ENCODE data around the gene COMMD1. TPM values are rescaled to one million over a fixed set of nuclear protein-coding genes. Genes with fewer than 3 reads are reported as not detected.

Gene COMMD1
- total RNA-seq, 1 experiment from 2014 or later, result 25.3 TPM

DNA sequence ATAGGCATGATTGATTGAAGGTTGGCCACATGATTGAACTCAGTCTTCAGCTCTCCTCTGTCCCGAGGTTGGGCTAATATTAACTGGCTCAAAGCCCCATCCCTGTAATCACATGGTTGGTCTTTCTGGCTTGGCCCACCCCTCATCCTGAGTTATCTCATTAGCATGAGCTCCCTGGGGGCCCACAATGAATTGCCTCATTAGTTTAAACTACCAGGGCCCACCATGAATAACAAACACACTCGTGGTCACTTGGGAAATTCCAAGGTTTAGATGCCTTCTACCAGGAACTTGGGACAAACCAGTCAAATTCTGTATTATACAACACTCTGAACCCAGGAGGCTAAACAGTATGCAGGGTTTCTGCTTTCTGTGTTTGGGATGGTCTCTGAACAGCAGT, 168.8 kb downstream of the COMMD1 start:
- DNase-seq, result peak; percentile 48
- H3K4me3 ChIP-seq (ENCODE audit: insufficient read depth, low read depth, low read length), result no peak overlapping the region
- no peaks in the 10 kb centered on the region for H3K36me3 ChIP-seq (replicated peaks; ENCODE audit: control insufficient read depth, insufficient read depth, low read length)
- no peaks in the 10 kb centered on the region for H3K27me3 ChIP-seq (ENCODE audit: control insufficient read depth, insufficient read depth, low read length)

DNA sequence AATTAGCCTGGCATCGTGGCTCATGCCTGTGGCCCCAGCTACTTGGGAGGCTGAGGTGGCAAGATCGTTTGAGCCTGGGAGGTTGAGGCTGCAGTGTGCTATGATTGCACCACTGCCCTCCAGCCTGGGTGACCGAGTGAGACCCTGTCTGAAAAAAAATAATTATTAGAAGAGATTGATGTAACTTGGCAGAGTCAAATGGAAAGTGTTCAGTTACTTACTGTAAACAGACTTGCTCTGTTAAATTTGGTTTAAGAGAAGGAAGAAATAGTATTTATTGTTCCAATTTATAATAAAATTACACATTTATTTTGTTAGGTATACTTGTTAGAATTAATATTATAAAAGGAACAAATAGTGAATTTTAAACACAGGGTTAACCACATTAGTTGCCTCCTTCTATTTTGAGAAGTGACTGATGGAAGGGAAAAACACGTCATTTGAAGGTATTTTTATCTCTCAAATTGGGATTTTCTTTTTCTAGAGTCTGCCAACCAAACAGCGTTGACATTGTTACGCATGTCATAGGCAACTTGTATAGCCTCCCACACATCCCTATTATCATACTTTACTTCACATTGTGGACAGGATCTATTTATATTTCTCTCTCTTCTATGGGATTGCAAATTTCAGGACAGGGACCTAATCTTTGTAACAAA, 171.6 kb downstream of the COMMD1 start:
- H3K36me3 ChIP-seq (replicated peaks; ENCODE audit: control insufficient read depth, insufficient read depth, low read length), result no peaks in the 10 kb centered on the region
- no peaks in the 10 kb centered on the region for H3K27me3 ChIP-seq (ENCODE audit: control insufficient read depth, insufficient read depth, low read length)
- DNase-seq, result no peak
- H3K4me3 ChIP-seq (ENCODE audit: insufficient read depth, low read depth, low read length), result no peak overlapping the region

DNA sequence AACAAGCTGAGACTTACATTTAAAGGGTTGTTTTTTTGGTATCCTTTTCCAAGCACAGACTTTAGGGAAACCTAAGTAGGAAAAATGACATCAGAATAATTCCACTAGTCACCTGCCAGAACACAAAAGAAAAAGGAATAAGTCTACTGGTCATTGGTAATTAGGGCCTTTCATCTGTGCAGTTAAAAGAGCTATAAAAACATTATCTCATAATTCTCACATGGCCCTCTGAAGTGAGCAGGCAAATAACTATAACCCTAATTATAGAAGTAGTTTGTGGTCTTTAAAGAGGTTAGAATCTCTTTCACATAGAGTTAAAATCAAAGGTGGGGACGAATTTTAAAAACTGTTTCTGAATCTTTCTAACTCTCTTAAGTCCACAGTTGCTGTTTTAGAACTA, 179.3 kb downstream of the COMMD1 start:
- no peak for DNase-seq
- no peak overlapping the region for H3K4me3 ChIP-seq (ENCODE audit: insufficient read depth, low read depth, low read length)
- H3K27me3 ChIP-seq (ENCODE audit: control insufficient read depth, insufficient read depth, low read length), result no peaks in the 10 kb centered on the region
- no peaks in the 10 kb centered on the region for H3K36me3 ChIP-seq (replicated peaks; ENCODE audit: control insufficient read depth, insufficient read depth, low read length)

DNA sequence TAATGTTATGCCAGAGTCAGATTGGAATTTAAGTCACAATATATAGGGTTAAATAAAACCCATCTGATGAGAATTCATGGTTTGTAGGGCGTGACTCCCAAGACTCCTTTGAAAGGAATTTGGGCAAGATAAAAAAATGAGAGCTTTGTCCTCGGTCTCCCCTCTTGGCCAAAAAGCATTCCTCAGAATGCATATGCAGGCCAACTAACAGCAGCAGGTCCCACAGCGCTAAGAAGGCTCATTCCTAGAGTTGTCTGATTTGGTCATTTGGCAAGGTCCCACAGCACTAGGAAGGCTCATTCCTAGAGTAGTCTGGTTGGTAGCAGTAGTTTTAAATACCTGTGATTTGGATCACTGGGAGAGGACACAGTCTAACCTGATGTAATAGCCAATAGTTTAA, 184.2 kb downstream of the COMMD1 start:
- H3K4me3 ChIP-seq (ENCODE audit: insufficient read depth, low read depth, low read length), result no peak overlapping the region
- no peak for DNase-seq
- H3K36me3 ChIP-seq (replicated peaks; ENCODE audit: control insufficient read depth, insufficient read depth, low read length), result no peaks in the 10 kb centered on the region
- H3K27me3 ChIP-seq (ENCODE audit: control insufficient read depth, insufficient read depth, low read length), result no peaks in the 10 kb centered on the region

DNA sequence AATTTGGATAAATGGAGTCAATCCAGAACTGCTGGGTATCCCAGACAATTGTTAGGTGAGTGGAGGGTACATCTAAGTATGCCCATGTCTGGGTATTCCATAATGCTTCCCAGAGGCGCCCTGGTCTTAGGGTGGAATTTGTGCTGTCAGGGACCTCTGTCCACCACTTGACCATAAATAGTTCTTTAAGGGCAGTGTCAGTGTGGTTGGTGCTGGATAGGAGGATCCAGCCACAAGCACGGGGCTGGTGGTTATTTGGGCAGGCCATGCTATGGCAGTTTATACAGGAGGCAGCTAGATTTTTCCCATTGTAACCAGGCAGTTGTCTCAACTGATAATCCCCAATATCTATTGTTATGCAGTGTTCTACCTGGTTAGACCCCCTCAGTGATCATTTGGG, 186.0 kb downstream of the COMMD1 start:
- Histone ChIP-seq H3K4me3 (ENCODE audit: insufficient read depth, low read depth, low read length) (no peak overlapping the region), H3K36me3 (replicated peaks; ENCODE audit: control insufficient read depth, insufficient read depth, low read length) (no peaks in the 10 kb centered on the region), H3K27me3 (ENCODE audit: control insufficient read depth, insufficient read depth, low read length) (no peaks in the 10 kb centered on the region)
- DNase-seq, result no peak

DNA sequence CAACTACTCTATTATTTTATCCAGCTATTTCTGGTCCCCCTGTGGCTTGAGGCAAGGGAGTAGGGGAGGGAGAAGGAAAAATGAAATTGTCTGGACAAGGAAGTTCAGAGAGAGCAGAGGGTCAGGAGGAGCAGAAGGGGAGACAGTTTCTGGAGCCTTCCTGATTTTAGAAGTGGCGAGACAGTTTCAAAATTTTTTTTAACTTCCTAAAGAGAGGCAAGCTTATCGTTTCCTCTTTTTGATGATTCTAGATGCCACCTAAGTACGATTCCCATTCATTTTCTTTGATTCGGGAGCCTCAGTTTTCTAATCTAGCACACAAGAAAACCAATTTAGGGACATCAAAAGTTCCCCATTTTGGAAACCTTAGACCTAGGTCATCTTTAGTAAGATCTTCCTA, 193.6 kb downstream of the COMMD1 start:
- no peak overlapping the region for H3K4me3 ChIP-seq (ENCODE audit: insufficient read depth, low read depth, low read length)

DNA sequence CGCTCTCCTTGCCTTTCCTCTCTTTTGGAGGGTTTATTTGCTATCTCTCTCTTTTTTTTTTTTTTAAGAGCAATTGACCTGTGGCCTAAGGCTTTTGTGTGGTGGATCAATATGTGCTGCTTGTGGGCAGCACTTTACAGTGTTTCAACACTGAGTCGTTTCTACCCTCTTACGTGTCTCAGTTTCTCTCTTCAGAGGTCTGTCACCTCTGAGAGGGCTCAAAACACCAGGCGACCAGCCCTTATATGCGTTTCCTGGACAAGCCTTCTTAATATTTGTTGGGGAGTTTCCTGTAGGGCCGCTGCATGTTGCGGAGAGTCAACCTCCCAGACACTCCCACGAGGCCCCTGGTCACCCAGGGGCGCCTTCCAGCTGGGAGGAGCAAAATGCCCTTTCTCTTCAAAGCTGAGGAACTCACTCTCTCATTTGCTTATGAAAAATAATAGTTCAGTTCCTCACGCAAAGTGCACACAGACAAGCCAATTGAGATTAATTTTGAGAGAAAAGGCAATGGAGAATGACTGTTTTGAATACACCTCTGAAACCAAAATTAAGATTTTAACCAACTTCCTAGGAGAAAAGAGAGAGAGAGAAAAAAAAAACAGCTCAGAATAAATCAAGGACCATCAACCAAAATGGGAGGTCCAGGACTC, 194.2 kb downstream of the COMMD1 start:
- Histone ChIP-seq H3K27me3 (ENCODE audit: control insufficient read depth, insufficient read depth, low read length) (no peaks in the 10 kb centered on the region), H3K36me3 (replicated peaks; ENCODE audit: control insufficient read depth, insufficient read depth, low read length) (no peaks in the 10 kb centered on the region), H3K4me3 (ENCODE audit: insufficient read depth, low read depth, low read length) (no peak overlapping the region)
- DNase-seq, result no peak

More for the DNA sequence above, 193.6 kb downstream of the COMMD1 start:
- no peaks in the 10 kb centered on the region for H3K36me3 ChIP-seq (replicated peaks; ENCODE audit: control insufficient read depth, insufficient read depth, low read length)
- DNase-seq, result no peak
- no peaks in the 10 kb centered on the region for H3K27me3 ChIP-seq (ENCODE audit: control insufficient read depth, insufficient read depth, low read length)

DNA sequence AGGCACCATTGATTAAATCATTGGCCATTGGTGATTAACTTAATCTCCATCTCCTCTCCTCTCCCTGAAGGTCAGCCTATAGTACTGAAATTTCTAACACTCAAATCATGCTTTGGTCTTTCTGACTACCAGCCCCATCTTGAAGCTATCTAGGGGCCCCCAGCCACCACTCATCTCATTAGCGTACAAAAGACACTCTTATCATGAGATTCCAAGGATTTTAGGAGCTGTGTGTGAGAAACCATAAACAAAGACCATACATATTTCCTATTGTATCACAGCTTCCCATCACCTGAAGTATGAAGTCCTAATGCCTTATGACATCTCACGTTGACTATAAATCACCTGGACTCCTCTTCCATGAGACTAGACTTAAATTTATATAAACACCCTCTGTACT, 196.4 kb downstream of the COMMD1 start:
- no peak for DNase-seq
- no peaks in the 10 kb centered on the region for H3K36me3 ChIP-seq (replicated peaks; ENCODE audit: control insufficient read depth, insufficient read depth, low read length)
- no peak overlapping the region for H3K4me3 ChIP-seq (ENCODE audit: insufficient read depth, low read depth, low read length)
- H3K27me3 ChIP-seq (ENCODE audit: control insufficient read depth, insufficient read depth, low read length), result no peaks in the 10 kb centered on the region

DNA sequence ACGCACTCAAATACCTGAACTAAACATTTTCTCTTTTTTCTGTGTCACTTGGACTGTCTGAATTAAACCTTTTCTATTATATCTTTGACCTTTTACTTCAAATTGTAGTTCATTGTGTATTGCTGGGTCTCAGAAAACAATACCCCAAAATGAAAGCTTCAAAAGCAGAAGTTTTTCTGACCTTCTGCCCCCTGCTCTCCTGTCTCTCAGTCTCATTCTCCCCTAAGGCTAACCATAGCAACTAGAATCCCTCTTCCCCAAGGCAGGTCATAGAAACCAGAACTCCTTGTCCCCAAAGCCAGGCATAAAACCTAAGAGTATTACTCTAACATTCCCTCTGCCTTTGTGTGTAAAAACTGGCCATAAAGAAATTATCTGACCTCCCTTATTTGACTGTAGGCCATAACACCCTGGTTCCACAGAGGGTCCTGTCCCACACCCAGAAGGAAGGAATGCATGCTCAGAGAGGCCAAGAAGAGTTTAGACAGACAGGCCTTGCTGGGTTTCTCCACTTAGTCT, 197.0 kb downstream of the COMMD1 start:
- Histone ChIP-seq H3K27me3 (ENCODE audit: control insufficient read depth, insufficient read depth, low read length) (no peaks in the 10 kb centered on the region), H3K4me3 (ENCODE audit: insufficient read depth, low read depth, low read length) (no peak overlapping the region), H3K36me3 (replicated peaks; ENCODE audit: control insufficient read depth, insufficient read depth, low read length) (no peaks in the 10 kb centered on the region)
- DNase-seq, result no peak

DNA sequence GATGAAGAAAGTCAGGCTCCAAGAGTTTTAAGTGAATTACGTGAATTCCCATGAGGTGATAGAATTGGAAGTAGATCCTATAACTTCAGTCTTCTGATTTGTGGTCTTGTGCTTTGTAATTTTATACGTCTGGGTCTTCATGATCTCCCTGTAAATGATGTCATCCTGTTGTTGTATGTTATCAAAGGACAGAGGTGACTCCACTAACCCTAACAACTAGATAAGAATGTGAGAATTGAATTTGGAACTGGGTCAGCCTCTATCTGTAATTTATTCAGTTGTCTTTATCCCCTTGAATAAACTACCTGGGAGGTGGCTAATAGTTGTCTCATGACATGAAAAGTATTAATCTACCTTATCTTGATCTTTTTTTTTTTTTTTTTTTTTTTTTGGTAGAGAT, 204.1 kb downstream of the COMMD1 start:
- Histone ChIP-seq H3K27me3 (ENCODE audit: control insufficient read depth, insufficient read depth, low read length) (no peaks in the 10 kb centered on the region), H3K4me3 (ENCODE audit: insufficient read depth, low read depth, low read length) (no peak overlapping the region), H3K36me3 (replicated peaks; ENCODE audit: control insufficient read depth, insufficient read depth, low read length) (no peaks in the 10 kb centered on the region)
- DNase-seq, result no peak

DNA sequence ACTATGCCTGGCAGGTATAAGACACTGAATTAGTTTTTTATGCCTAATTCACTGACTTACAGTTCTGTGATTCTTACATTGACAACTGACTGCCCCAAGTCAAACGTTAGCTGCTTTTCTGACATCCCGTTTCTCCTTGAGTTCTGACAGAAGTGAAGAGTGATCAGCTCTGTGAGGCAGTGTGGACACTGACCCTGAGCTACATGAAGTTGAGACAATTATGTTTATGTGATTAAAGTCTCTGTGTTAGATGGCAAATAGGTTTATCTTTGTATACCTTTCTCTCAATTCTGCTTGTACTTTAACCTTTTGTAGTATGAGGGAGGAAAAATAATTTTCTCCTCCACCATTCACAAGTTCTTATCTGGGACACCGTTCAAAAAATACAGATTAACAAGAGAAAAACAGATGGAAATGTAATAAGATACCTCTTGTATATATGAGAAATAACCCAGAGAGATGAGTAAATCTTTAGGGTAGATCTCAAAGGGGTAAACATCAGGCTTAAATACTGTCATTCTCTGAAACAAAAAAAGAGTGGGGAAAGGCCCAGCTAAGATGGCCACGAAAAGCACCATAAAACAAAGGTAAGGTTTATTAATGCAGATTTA, 205.0 kb downstream of the COMMD1 start:
- Histone ChIP-seq H3K27me3 (ENCODE audit: control insufficient read depth, insufficient read depth, low read length) (no peaks in the 10 kb centered on the region), H3K36me3 (replicated peaks; ENCODE audit: control insufficient read depth, insufficient read depth, low read length) (no peaks in the 10 kb centered on the region), H3K4me3 (ENCODE audit: insufficient read depth, low read depth, low read length) (no peak overlapping the region)
- DNase-seq, result no peak

DNA sequence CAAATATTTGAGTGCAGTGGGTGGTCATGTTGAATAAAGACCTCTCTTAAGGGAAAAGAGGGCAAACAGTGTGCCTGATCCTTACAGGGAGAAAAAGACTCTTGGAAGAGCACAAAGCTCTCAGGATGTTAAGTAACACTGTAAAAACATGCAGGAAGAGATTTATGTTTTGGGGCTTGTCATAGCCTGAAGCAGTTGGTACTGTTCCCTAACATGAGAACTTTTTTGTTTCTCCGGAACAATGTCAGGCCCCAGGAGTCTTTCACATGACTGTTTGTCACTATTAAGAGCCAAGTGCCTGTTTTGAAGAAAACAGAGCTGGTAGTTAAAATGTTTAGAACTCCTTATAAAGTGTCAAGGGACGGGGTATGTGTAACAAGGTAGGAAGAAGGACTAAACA, 206.7 kb downstream of the COMMD1 start:
- H3K36me3 ChIP-seq (replicated peaks; ENCODE audit: control insufficient read depth, insufficient read depth, low read length), result no peaks in the 10 kb centered on the region
- H3K4me3 ChIP-seq (ENCODE audit: insufficient read depth, low read depth, low read length), result no peak overlapping the region
- H3K27me3 ChIP-seq (ENCODE audit: control insufficient read depth, insufficient read depth, low read length), result no peaks in the 10 kb centered on the region
- no peak for DNase-seq

DNA sequence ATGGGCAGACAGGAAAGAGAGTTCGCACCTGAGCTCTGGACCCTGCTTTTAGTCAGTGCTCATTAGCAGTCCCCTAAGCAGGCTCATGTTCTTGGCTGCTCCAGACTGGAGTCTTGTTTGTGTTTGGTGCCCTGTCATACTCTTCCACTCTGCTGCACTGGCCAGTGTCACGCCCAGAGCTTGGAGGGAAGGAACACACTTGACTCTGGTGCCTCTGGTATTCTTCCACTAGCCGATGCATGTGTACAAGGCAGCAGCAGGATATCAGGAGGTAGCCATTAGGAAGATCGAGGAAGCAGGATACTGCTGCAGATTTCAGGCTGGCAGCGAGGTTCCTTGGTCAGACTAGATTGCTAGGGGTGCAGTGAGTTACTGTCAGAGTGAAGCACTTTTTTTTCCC, 209.1 kb downstream of the COMMD1 start:
- DNase-seq, result no peak
- Histone ChIP-seq H3K36me3 (replicated peaks; ENCODE audit: control insufficient read depth, insufficient read depth, low read length) (no peaks in the 10 kb centered on the region), H3K27me3 (ENCODE audit: control insufficient read depth, insufficient read depth, low read length) (no peaks in the 10 kb centered on the region), H3K4me3 (ENCODE audit: insufficient read depth, low read depth, low read length) (no peak overlapping the region)

DNA sequence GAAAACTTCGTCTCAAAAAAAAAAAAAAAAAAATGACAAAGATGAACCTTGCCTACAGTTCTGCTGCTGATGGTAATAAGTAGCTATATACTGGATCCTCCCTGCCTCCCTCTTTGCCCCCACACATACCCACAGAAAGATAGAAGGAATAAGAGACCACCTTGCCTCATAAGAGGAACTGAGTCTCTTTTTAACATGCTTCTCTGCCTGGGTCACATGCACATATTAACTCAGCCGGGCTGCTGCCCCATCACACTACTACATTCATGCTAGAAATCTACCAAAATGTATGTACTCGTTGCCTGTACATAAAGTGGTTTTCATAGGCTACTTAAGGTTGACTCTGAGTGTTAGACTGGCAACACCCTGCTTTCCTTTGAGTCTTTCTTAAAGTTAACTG, 211.5 kb downstream of the COMMD1 start:
- no peak overlapping the region for H3K4me3 ChIP-seq (ENCODE audit: insufficient read depth, low read depth, low read length)
- H3K36me3 ChIP-seq (replicated peaks; ENCODE audit: control insufficient read depth, insufficient read depth, low read length), result no peaks in the 10 kb centered on the region; the same call in 1 of the 2 replicates
- no peak for DNase-seq
- H3K27me3 ChIP-seq (ENCODE audit: control insufficient read depth, insufficient read depth, low read length), result no peaks in the 10 kb centered on the region

DNA sequence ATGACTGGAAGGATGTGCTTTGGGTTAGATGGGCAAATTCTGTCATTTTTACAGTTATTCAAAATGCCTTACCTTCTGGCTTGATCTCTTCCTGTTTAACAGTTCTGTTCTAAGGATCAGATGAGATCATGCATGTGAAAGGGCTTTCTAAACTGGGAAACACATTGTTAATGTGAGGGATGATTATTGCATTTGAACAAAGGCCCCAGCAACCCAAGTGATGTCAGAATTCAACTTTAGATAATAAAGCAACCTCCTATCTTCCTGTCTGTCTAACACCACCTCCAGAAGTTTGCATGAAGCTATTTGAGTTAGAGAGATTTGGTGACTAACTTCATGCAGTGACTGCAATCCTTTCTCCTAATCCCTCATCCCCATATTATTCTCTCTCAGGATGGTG, 212.7 kb downstream of the COMMD1 start:
- H3K4me3 ChIP-seq (ENCODE audit: insufficient read depth, low read depth, low read length), result no peak overlapping the region
- DNase-seq, result no peak
- no peaks in the 10 kb centered on the region; the same call in 1 of the 2 replicates for H3K36me3 ChIP-seq (replicated peaks; ENCODE audit: control insufficient read depth, insufficient read depth, low read length)
- H3K27me3 ChIP-seq (ENCODE audit: control insufficient read depth, insufficient read depth, low read length), result no peaks in the 10 kb centered on the region

Measured in H7 (cell line).